HG03571 (cell line): ENCODE measurements around the gene NRDE2.

Source experiments
- ATAC-seq: cut with Tn5 transposase; IDR thresholded peaks from one replicate; pipeline ENCODE4 v1.9.1; 2021; ENCODE audit not compliant: unreplicated experiment

The NRDE2 gene, protein sequence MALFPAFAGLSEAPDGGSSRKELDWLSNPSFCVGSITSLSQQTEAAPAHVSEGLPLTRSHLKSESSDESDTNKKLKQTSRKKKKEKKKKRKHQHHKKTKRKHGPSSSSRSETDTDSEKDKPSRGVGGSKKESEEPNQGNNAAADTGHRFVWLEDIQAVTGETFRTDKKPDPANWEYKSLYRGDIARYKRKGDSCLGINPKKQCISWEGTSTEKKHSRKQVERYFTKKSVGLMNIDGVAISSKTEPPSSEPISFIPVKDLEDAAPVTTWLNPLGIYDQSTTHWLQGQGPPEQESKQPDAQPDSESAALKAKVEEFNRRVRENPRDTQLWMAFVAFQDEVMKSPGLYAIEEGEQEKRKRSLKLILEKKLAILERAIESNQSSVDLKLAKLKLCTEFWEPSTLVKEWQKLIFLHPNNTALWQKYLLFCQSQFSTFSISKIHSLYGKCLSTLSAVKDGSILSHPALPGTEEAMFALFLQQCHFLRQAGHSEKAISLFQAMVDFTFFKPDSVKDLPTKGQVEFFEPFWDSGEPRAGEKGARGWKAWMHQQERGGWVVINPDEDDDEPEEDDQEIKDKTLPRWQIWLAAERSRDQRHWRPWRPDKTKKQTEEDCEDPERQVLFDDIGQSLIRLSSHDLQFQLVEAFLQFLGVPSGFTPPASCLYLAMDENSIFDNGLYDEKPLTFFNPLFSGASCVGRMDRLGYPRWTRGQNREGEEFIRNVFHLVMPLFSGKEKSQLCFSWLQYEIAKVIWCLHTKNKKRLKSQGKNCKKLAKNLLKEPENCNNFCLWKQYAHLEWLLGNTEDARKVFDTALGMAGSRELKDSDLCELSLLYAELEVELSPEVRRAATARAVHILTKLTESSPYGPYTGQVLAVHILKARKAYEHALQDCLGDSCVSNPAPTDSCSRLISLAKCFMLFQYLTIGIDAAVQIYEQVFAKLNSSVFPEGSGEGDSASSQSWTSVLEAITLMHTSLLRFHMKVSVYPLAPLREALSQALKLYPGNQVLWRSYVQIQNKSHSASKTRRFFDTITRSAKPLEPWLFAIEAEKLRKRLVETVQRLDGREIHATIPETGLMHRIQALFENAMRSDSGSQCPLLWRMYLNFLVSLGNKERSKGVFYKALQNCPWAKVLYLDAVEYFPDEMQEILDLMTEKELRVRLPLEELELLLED

DNA sequence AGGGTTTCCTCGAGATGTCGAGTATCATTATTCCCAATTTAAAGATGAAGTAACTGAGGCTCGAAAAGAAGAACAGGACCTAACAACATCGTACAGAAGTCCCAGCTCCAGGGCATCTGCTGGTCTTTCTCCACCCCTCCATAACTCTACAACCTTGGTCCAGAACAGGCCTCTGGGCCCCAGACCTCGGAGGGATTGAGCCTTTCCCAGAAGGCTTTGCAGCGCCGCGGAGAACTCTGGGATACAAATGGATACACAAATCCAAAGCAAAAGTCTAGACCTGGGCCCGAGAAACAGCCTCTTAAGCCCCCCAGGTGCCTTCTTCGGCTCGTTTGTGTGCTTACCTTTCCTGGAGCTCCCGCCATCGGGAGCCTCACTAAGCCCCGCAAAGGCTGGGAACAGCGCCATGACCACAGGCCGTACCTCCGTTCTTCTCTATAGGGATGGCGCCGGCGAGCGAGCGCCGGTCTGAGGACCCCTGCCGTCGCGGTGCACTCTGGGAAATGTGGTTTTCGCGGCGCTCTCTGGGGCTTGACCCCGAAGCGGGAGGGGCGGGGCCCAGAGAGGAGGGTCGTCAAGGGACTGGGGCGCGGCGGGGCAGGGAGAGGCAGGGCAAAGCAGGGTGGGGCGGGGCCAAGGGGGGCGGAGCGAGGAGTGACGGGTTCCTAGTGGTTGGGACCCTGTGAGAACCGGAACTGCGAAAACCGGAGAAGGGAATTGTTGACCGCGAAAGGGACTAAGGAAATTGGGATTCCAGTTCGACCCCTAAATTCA is at the start of gene NRDE2:
Gene NRDE2, minus strand, starts transcription at position 445 of the 774 bp plus-strand sequence. Its CDS starts 37 bp downstream, at position 408.
- ATAC-seq: peak; percentile 92

GRCh38 chr14:90381011-90381786 is 49.5 kb upstream of the NRDE2 start:
- ATAC-seq: no peak

GRCh38 chr14:90379106-90379505 is 47.4 kb upstream of the NRDE2 start:
- ATAC-seq: no peak

DNA sequence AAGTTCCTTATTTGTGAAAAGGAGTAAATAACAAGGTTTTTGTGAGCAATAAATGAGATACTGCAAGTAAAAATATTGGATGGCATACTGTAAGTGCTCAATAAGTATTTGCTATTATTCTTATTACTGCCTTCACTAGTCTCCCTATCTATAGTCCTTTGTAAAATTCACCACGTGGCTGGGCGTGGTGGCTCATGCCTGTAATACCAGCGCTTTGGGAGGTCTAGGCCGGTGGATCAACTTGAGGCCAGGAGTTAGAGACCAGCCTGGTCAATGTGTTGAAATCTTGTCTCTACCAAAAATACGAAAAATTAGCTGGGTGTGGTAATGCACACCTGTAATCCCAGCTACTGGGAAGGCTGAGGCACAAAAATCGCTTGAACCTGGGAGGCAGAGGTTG is 46.5 kb upstream of the NRDE2 start:
- no peak for ATAC-seq

- ATAC-seq: no peak
These were observed 44.2 kb upstream of the NRDE2 start for GRCh38 chr14:90375934-90376333.

DNA sequence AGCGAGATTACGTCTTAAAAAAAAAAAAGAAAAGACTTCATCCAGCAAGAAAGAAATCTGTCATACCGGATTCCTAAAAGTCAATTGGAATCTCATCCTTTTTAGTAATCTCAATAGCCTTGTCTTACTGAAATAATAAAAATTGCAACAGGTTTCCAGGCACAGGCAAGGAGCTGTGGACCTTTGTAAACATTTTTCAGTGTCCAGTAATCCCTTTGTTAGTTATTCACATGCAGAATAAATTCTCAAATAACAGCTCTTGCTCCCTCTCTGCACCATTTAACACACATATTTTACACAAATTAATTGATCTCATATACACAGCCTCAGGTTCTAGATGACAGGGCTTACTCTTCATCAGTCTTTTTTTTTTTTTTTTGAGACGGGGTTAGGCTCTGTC is 43.1 kb upstream of the NRDE2 start:
- ATAC-seq: no peak

- no peak for ATAC-seq
These were observed 42.1 kb upstream of the NRDE2 start for GRCh38 chr14:90373887-90374286.

GRCh38 chr14:90368946-90369721 is 37.4 kb upstream of the NRDE2 start:
- ATAC-seq: no peak

DNA sequence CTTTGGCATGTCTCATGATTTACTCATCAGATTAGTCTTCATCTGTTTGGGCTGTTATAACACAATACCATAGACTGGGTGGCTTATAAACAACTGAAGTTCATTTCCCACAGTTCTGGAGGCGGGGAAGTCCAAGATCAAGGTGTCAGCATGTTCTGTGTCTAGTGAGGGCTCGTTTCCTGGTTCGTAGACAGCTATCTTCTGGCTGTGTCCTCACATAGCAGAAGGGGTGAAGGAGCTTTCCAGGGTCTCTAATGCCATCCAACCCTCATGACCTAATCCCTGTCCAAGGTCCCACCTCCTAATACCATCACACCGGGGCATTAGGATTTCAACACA is 30.8 kb upstream of the NRDE2 start:
- no peak for ATAC-seq

- ATAC-seq: no peak
These were observed 30.3 kb upstream of the NRDE2 start for GRCh38 chr14:90361865-90362557.

DNA sequence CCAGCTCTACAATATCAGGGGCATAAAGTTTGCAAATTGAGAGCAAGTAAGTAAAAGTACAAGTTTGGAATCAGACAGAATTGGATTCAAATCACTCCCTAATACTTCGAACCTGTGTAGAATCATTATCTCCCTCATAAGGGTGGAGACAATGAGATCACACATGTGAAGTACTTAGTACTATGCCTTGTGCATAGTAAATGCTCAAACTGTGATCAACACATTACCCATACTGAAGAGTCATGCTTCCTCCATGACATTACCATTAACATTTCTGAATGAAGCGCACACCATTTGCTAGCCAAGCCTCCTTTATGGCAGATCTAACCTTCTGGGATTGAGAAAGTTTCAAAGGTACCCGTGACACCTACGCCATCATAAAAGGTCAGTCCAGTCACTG is 26.6 kb upstream of the NRDE2 start:
- ATAC-seq: no peak

DNA sequence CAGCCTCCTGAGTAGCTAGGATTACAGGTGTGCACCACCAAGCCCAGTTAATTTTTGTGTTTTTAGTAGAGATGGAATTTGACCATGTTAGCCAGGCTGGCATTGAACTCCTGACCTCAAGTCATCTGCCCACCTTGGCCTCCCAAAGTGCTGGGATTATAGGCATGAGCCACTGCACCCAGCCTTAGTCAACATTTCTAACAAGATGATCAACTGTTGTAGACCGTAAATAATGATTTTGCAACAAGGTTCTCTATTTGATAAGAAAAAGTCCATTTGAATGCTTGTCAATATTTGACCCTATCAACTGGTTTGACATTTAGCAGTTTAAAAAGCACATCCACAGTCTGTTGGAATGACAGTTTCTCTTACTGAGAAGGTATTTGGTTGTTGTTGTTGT is 25.2 kb upstream of the NRDE2 start:
- ATAC-seq: no peak

GRCh38 chr14:90355540-90356518 is 24.1 kb upstream of the NRDE2 start:
- ATAC-seq: no peak

GRCh38 chr14:90354551-90355298 is 23.0 kb upstream of the NRDE2 start:
- no peak for ATAC-seq

DNA sequence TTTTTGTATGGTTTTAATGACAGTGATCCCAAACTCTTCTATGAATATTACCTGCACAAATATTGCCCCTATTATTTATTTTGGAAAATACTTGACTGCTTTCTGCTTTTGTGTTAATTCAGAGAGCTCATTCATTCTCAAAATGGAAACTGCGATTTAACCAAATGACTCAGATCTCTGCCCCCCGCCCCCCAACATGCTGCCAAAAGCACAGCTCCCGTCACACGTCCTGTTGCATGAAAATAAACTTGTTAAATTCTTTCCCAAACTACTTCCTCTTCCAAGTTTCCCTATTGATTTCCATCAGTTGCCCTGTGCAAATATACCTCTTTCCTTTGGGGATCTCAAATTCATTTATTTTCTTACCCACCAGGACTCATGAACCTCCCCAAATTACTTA is 18.0 kb upstream of the NRDE2 start:
- ATAC-seq: no peak

GRCh38 chr14:90348270-90348669 is 16.5 kb upstream of the NRDE2 start:
- ATAC-seq: no peak

DNA sequence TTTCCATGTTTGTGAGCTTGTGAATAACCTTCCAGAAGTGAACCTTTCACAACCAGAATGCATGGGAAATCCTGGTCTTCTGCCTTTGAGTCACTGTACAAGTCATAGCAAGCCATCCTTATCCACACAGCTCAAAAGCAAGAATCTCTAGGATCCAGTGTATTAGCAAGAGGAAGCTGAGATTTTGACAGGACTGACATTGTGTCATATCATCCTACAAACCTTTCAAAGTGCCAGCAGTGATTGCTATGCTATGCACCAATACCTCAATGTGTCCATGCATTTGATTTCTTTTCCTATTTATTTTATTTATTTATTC is 13.5 kb upstream of the NRDE2 start:
- no peak for ATAC-seq
